CD8-positive, alpha-beta memory T cell (primary cell): Measurements from ENCODE around the gene ERP44. TPM values are rescaled to one million over a fixed set of nuclear protein-coding genes. Genes with fewer than 3 reads are reported as not detected.

ENCODE experiments used
- CTCF ChIA-PET: fragments of 350-600 bp; sonication (Branson Sonifier 250); formaldehyde crosslinking; loops from one replicate; lab custom pipeline; 2021; ENCODE audit warnings: antibody characterized with exemption; lab: Charles Lee
- POLR2A ChIA-PET: fragments of 350-600 bp; sonication (Branson Sonifier 250); formaldehyde crosslinking; loops from one replicate; lab custom pipeline; 2021; ENCODE audit warnings: antibody characterized with exemption; lab: Charles Lee
- DNase-seq, 5 donors: peaks; one replicate each; pipeline versions ENCODE4 v3.0.0 to v3.0.0-alpha.2; 2020 to 2022; ENCODE audit warnings: mixed read lengths in 1 of 5
- H3K27ac ChIP-seq: one replicate; pipeline ENCODE4 v1.7.0; 2013; ENCODE audit warnings: low read depth, mild to moderate bottlenecking, low read length, moderate library complexity
- H3K27me3 ChIP-seq: 2 replicates; pipeline ENCODE4 v1.7.0; 2013; ENCODE audit warnings: low read length, mild to moderate bottlenecking; ENCODE audit not compliant: insufficient read depth, poor library complexity, severe bottlenecking
- H3K36me3 ChIP-seq: 2 replicates; pipeline ENCODE4 v1.7.0; 2013; ENCODE audit warnings: mild to moderate bottlenecking, low read length, moderate library complexity; ENCODE audit not compliant: insufficient read depth
- H3K4me1 ChIP-seq: 2 replicates; pipeline ENCODE4 v1.7.0; 2013; ENCODE audit warnings: mild to moderate bottlenecking, low read length, moderate library complexity; ENCODE audit not compliant: insufficient read depth
- H3K4me3 ChIP-seq: 2 replicates; pipeline ENCODE4 v1.7.0; 2013; ENCODE audit warnings: mild to moderate bottlenecking, low read length
- H3K9me3 ChIP-seq: 2 replicates; pipeline ENCODE4 v1.7.0; 2013; ENCODE audit warnings: mild to moderate bottlenecking, low read length
- H3K27ac Mint-ChIP-seq, 8 donors: one replicate each; pipeline ENCODE4 v1.8.0; 2020 to 2021; ENCODE audit warnings: mixed read lengths in 8 of 8, mild to moderate bottlenecking in 6 of 8, inconsistent platforms in 3 of 8, moderate library complexity in 3 of 8
- H3K27me3 Mint-ChIP-seq, 2 donors: one replicate each; pipeline ENCODE4 v1.8.0; 2020 to 2021; ENCODE audit warnings: mixed read lengths in 2 of 2, mild to moderate bottlenecking in 1 of 2, moderate library complexity in 1 of 2
- H3K36me3 Mint-ChIP-seq, 3 donors: one replicate each; pipeline ENCODE4 v1.8.0; 2020 to 2021; ENCODE audit warnings: mixed read lengths in 3 of 3, inconsistent platforms in 1 of 3, mild to moderate bottlenecking in 1 of 3
- H3K4me1 Mint-ChIP-seq, 3 donors: one replicate each; pipeline ENCODE4 v1.8.0; 2020 to 2021; ENCODE audit warnings: mixed read lengths in 3 of 3, inconsistent platforms in 1 of 3, mild to moderate bottlenecking in 1 of 3
- H3K4me3 Mint-ChIP-seq, 7 donors: one replicate each; pipeline ENCODE4 v1.8.0; 2020 to 2021; ENCODE audit warnings: mixed read lengths in 7 of 7, mild to moderate bottlenecking in 6 of 7, moderate library complexity in 4 of 7, inconsistent platforms in 2 of 7
- H3K9me3 Mint-ChIP-seq, 5 donors: one replicate each; pipeline ENCODE4 v1.8.0; 2020 to 2022; ENCODE audit warnings: mixed read lengths in 5 of 5, mild to moderate bottlenecking in 3 of 5, moderate library complexity in 2 of 5, inconsistent platforms in 1 of 5
- polyA plus RNA-seq: library from polyadenylated mRNA; unstranded; fragments of 300-500 nt; fragmentation: Illumina TruSeq; gene quantifications from one replicate; pipeline ENCODE4 v1.2.3, GENCODE V29; 2021
- total RNA-seq, 2 experiments: library from RNA; stranded (reverse); gene quantifications; one replicate each; pipeline ENCODE4 v1.2.3, GENCODE V29; 2021

Gene ERP44
- total and polyA plus RNA-seq, 3 experiments from 2014 or later: 16.0 to 40.6 (median 16.8) TPM

GRCh38 chr9:99980598-99980997, 118.2 kb downstream of the ERP44 start:
- Histone ChIP-seq H3K4me1 (no peaks in the 10 kb centered on the region), H3K27ac (no peak overlapping the region), H3K27me3 (no peaks in the 10 kb centered on the region), H3K4me3 (no peak overlapping the region), H3K9me3 (no peaks in the 10 kb centered on the region), H3K36me3 (no peaks in the 10 kb centered on the region)
- peaks cover 0 to 4% (median 3%) of the 10 kb centered on the region in 3 donors for H3K4me1 Mint-ChIP-seq
- no peak overlapping the region for H3K4me3 Mint-ChIP-seq
- CTCF ChIA-PET: no interaction called here
- DNase-seq: no peak
- POLR2A ChIA-PET: no interaction called here
- H3K36me3 Mint-ChIP-seq: peaks cover 0 to 56% (median 10%) of the 10 kb centered on the region in 3 donors
- peak overlapping the region in 2 of 8 donors; percentile 44 for H3K27ac Mint-ChIP-seq
- peaks cover 0 to 1% of the 10 kb centered on the region in 2 donors for H3K27me3 Mint-ChIP-seq
- H3K9me3 Mint-ChIP-seq: no peaks in the 10 kb centered on the region

DNA sequence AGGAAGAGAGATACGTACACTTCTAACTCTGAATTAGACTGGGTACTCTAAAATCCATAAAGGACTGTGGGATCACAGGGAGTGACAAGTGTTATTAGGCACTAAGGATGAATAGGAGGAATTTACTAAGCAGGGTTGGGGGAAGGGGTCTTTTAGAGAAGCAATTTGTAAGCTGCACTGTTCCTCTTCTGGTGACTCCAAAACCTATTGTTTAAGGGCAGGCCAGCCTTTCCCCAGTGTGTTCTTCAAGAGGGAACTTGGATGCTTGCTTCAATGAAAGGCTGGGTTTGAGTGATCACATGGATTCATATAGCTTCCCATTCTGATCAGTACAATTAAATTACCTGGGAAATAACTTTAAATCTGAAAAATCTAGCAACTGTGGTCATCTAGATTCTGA, 120.6 kb downstream of the ERP44 start:
- CTCF ChIA-PET: no interaction called here

GRCh38 chr9:99977033-99977792, 121.6 kb downstream of the ERP44 start:
- ChIA-PET CTCF (interaction anchor here (1.2 kb wide), 1 partner anchor 152 kb away, joined by 3 read pairs; no protein-coding TSS in a partner anchor), POLR2A (interaction anchor here (0.7 kb wide), 1 partner anchor 1271 kb away, joined by 4 read pairs; no protein-coding TSS in a partner anchor)
- Mint-ChIP-seq H3K4me3 (no peak overlapping the region), H3K36me3 (peaks cover 0 to 47% (median 9%) of the 10 kb centered on the region in 3 donors), H3K4me1 (peaks cover 0 to 6% (median 4%) of the 10 kb centered on the region in 3 donors), H3K9me3 (no peaks in the 10 kb centered on the region), H3K27me3 (peaks cover 0 to 1% of the 10 kb centered on the region in 2 donors), H3K27ac (peak overlapping the region in 3 of 8 donors; percentile 4 to 39 (median 25))
- Histone ChIP-seq H3K4me3 (no peak overlapping the region), H3K27me3 (no peaks in the 10 kb centered on the region), H3K4me1 (no peaks in the 10 kb centered on the region), H3K27ac (no peak overlapping the region), H3K9me3 (no peaks in the 10 kb centered on the region), H3K36me3 (no peaks in the 10 kb centered on the region)
- no peak for DNase-seq

More for the DNA sequence above, 120.6 kb downstream of the ERP44 start:
- Histone ChIP-seq H3K4me1 (no peaks in the 10 kb centered on the region), H3K9me3 (no peaks in the 10 kb centered on the region), H3K27ac (no peak overlapping the region), H3K27me3 (no peaks in the 10 kb centered on the region), H3K36me3 (no peaks in the 10 kb centered on the region), H3K4me3 (no peak overlapping the region)
- peaks cover 0 to 1% of the 10 kb centered on the region in 2 donors for H3K27me3 Mint-ChIP-seq
- peak overlapping the region in 2 of 8 donors; percentile 64 to 83 for H3K27ac Mint-ChIP-seq
- POLR2A ChIA-PET: interaction anchor here (0.7 kb wide), 1 partner anchor 1272 kb away, joined by 4 read pairs; no protein-coding TSS in a partner anchor
- H3K36me3 Mint-ChIP-seq: peaks cover 0 to 52% (median 9%) of the 10 kb centered on the region in 3 donors
- H3K4me3 Mint-ChIP-seq: no peak overlapping the region
- H3K9me3 Mint-ChIP-seq: no peaks in the 10 kb centered on the region
- no peak for DNase-seq
- H3K4me1 Mint-ChIP-seq: peaks cover 0 to 6% (median 4%) of the 10 kb centered on the region in 3 donors

GRCh38 chr9:99973455-99973854, 125.3 kb downstream of the ERP44 start:
- DNase-seq: no peak
- H3K36me3 Mint-ChIP-seq: peaks cover 0 to 50% (median 11%) of the 10 kb centered on the region in 3 donors
- H3K4me1 Mint-ChIP-seq: peaks cover 0 to 6% (median 0%) of the 10 kb centered on the region in 3 donors
- no peak overlapping the region for H3K4me3 Mint-ChIP-seq
- H3K27ac Mint-ChIP-seq: peak overlapping the region in 2 of 8 donors; percentile 1 to 23
- Histone ChIP-seq H3K9me3 (no peaks in the 10 kb centered on the region), H3K4me1 (no peaks in the 10 kb centered on the region), H3K4me3 (no peak overlapping the region), H3K36me3 (no peaks in the 10 kb centered on the region), H3K27me3 (no peaks in the 10 kb centered on the region), H3K27ac (no peak overlapping the region)
- ChIA-PET CTCF (no interaction called here), POLR2A (no interaction called here)
- no peaks in the 10 kb centered on the region for H3K27me3 Mint-ChIP-seq
- no peaks in the 10 kb centered on the region for H3K9me3 Mint-ChIP-seq

DNA sequence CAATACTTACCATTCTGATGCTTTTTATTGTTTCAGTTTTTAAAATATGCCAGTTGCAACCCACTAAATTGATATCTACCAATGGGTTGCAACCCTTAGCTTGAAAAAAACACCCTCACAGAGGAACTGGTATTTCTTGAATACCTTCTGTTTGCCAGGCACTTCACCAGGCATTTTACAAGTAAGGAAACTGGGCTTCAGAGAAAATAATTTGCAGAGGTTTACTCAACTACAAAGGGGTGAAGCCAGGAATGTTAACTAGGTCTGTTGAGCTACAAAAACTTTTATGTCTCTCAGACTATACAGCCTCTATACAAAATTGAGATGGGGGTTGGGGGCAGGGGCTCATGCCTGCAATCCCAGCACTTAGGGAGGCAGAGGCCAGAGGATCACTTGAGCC, 127.4 kb downstream of the ERP44 start:
- no peaks in the 10 kb centered on the region for H3K27me3 ChIP-seq
- H3K9me3 Mint-ChIP-seq: no peaks in the 10 kb centered on the region
- no peaks in the 10 kb centered on the region for H3K4me1 ChIP-seq
- H3K9me3 ChIP-seq: no peaks in the 10 kb centered on the region
- H3K4me3 ChIP-seq: no peak overlapping the region
- no peaks in the 10 kb centered on the region for H3K27me3 Mint-ChIP-seq
- H3K4me3 Mint-ChIP-seq: no peak overlapping the region
- peaks cover 0 to 6% (median 0%) of the 10 kb centered on the region in 3 donors for H3K4me1 Mint-ChIP-seq
- H3K36me3 ChIP-seq: no peaks in the 10 kb centered on the region
- no peak overlapping the region for H3K27ac ChIP-seq
- DNase-seq: no peak
- POLR2A ChIA-PET: no interaction called here
- no peak overlapping the region for H3K27ac Mint-ChIP-seq
- H3K36me3 Mint-ChIP-seq: peaks cover 0 to 54% (median 15%) of the 10 kb centered on the region in 3 donors
- CTCF ChIA-PET: no interaction called here

DNA sequence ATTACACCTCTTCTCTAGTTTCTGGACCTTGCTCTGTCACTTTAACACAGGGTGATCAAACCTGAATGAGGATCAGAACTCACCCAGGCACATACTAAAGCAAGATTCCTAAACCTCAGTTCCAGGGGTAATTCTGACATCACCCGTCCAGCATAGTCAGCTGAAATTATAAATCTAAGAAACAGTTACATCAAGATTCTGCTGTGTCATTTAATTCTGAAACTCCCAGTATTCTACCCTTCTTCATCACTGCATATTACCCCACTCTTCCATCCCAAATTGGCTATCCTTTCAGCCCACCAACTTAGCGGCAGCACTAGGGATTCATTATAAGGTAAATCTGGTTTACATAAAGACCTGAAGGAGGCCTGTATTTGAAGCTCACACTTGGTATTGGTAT, 128.3 kb downstream of the ERP44 start:
- Mint-ChIP-seq H3K27me3 (no peaks in the 10 kb centered on the region), H3K27ac (peak overlapping the region in 1 of 8 donors; percentile 10), H3K4me3 (no peak overlapping the region), H3K4me1 (peaks cover 0 to 2% (median 1%) of the 10 kb centered on the region in 3 donors), H3K36me3 (peaks cover 0 to 55% (median 15%) of the 10 kb centered on the region in 3 donors), H3K9me3 (no peaks in the 10 kb centered on the region)
- Histone ChIP-seq H3K4me3 (no peak overlapping the region), H3K27me3 (no peaks in the 10 kb centered on the region), H3K9me3 (no peaks in the 10 kb centered on the region), H3K27ac (no peak overlapping the region), H3K4me1 (no peaks in the 10 kb centered on the region), H3K36me3 (no peaks in the 10 kb centered on the region)
- POLR2A ChIA-PET: no interaction called here
- CTCF ChIA-PET: no interaction called here
- no peak for DNase-seq

DNA sequence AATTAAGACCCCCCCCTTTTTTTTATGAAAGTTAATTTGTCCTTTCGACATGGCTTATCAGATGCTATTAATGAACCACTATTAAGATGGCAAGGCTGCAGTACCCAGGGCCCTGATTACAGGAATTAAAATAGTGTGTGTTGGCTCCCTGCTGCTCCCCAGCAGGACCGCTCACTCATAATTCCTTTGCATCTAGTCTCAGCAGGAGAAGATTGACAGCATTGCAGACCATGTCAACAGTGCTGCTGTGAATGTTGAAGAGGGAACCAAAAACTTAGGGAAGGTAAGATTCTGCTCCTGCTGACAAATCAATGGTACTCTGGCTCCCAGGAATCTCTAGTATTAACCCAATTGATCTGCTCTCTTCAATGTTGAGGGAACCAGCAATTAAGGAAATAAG, 131.3 kb downstream of the ERP44 start:
- no peak overlapping the region for H3K4me3 ChIP-seq
- no peak overlapping the region for H3K27ac ChIP-seq
- POLR2A ChIA-PET: no interaction called here
- CTCF ChIA-PET: no interaction called here
- Mint-ChIP-seq H3K36me3 (peaks cover 0 to 65% (median 17%) of the 10 kb centered on the region in 3 donors), H3K4me3 (no peak overlapping the region), H3K9me3 (no peaks in the 10 kb centered on the region), H3K27me3 (no peaks in the 10 kb centered on the region), H3K27ac (peak overlapping the region in 2 of 8 donors; percentile 31 to 83), H3K4me1 (peaks cover 0 to 3% (median 0%) of the 10 kb centered on the region in 3 donors)
- no peaks in the 10 kb centered on the region for H3K4me1 ChIP-seq
- no peaks in the 10 kb centered on the region for H3K9me3 ChIP-seq
- no peaks in the 10 kb centered on the region for H3K27me3 ChIP-seq
- no peak for DNase-seq
- peaks cover 3% of the 10 kb centered on the region for H3K36me3 ChIP-seq

DNA sequence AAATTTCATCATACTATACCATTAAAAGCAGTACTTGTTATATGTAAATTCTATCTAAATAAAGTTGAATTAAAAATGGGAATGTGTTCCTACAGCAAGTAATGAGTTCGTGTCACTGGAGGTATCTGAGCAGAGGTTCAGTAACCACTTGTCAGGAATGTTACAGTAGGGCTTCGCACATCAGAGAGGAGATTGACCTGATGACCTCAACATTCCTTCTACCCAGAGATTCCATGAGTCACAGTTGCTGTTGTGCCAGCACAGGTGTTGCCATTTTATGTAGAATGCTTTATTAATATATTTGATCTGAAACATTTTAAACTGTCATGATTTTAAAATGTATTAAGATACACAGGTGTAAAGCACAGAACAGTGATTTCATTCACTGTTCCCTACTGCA, 132.1 kb downstream of the ERP44 start:
- Mint-ChIP-seq H3K4me3 (no peak overlapping the region), H3K9me3 (no peaks in the 10 kb centered on the region), H3K4me1 (peaks cover 0 to 3% (median 0%) of the 10 kb centered on the region in 3 donors), H3K36me3 (peaks cover 0 to 71% (median 17%) of the 10 kb centered on the region in 3 donors), H3K27ac (peak overlapping the region in 1 of 8 donors; percentile 51), H3K27me3 (no peaks in the 10 kb centered on the region)
- no peak for DNase-seq
- Histone ChIP-seq H3K27me3 (no peaks in the 10 kb centered on the region), H3K4me3 (no peak overlapping the region), H3K27ac (no peak overlapping the region), H3K36me3 (peaks cover 4% of the 10 kb centered on the region), H3K4me1 (no peaks in the 10 kb centered on the region), H3K9me3 (no peaks in the 10 kb centered on the region)
- ChIA-PET CTCF (no interaction called here), POLR2A (no interaction called here)
